Fibroblast of lung (primary cell): ENCODE measurements around the gene DNAJC19. TPM values are rescaled to one million over a fixed set of nuclear protein-coding genes. Genes with fewer than 3 reads are reported as not detected.

Source experiments
- DNase-seq, 2 donors: peaks; one replicate each; pipeline versions ENCODE4 v3.0.0 to v3.0.0-alpha.2; 2010; ENCODE audit warnings: low read depth in 2 of 2
- H2AFZ ChIP-seq: 2 replicates; pipeline ENCODE4 v1.5.1; 2012; ENCODE audit warnings: low read length, control low read depth, inconsistent platforms
- H3K27ac ChIP-seq: 2 replicates; pipeline ENCODE4 v1.5.1; 2011; ENCODE audit warnings: low read length, control low read depth; ENCODE audit not compliant: insufficient read depth
- H3K27me3 ChIP-seq: 2 replicates; pipeline ENCODE4 v1.5.1; 2011; ENCODE audit warnings: mild to moderate bottlenecking, low read length; ENCODE audit not compliant: control insufficient read depth, insufficient read depth
- H3K36me3 ChIP-seq: 2 replicates; pipeline ENCODE4 v1.5.1; 2011; ENCODE audit warnings: low read length; ENCODE audit not compliant: control insufficient read depth, insufficient read depth
- H3K4me1 ChIP-seq: 2 replicates; pipeline ENCODE4 v1.5.1; 2011; ENCODE audit warnings: low read length; ENCODE audit not compliant: control insufficient read depth, insufficient read depth; ENCODE audit errors: extremely low read depth
- H3K4me2 ChIP-seq: 2 replicates; pipeline ENCODE4 v1.5.1; 2011; ENCODE audit warnings: low read length, control low read depth; ENCODE audit not compliant: insufficient read depth; ENCODE audit errors: extremely low read depth
- H3K4me3 ChIP-seq, 4 experiments: fragments of 200-600 bp in 1 of 4; sonication (generic) in 1 of 4; replicated peaks in 1 of 4; 2 replicates each; pipeline ENCODE4 v1.5.1; 2011 to 2016; ENCODE audit warnings: low read length in 4 of 4, low read depth in 3 of 4, mild to moderate bottlenecking in 3 of 4, control low read depth in 2 of 4, inconsistent platforms in 1 of 4, mixed read lengths in 1 of 4; ENCODE audit not compliant: insufficient read depth in 1 of 4; ENCODE audit errors: control extremely low read depth in 1 of 4
- H3K79me2 ChIP-seq: 2 replicates; pipeline ENCODE4 v1.5.1; 2012; ENCODE audit warnings: mild to moderate bottlenecking, low read length, inconsistent platforms; ENCODE audit not compliant: control insufficient read depth, insufficient read depth
- H3K9ac ChIP-seq: 2 replicates; pipeline ENCODE4 v1.5.1; 2011; ENCODE audit warnings: mild to moderate bottlenecking, low read length, control low read depth; ENCODE audit not compliant: insufficient read depth
- H3K9me3 ChIP-seq: 2 replicates; pipeline ENCODE4 v1.5.1; 2012; ENCODE audit warnings: low read depth, low read length; ENCODE audit not compliant: control insufficient read depth, insufficient read depth
- H4K20me1 ChIP-seq: 2 replicates; pipeline ENCODE4 v1.5.1; 2011; ENCODE audit warnings: low read length; ENCODE audit not compliant: control insufficient read depth, insufficient read depth; ENCODE audit errors: extremely low read depth
- CTCF ChIP-seq, 2 donors: IDR thresholded peaks in 1 of 2; conservative IDR thresholded peaks in 1 of 2; 1 replicate in 1 of 2; 2 replicates in 1 of 2; pipeline ENCODE4 v1.5.1; 2011 to 2012; ENCODE audit warnings: low read length in 2 of 2, control low read depth in 1 of 2, inconsistent platforms in 1 of 2, low read depth in 1 of 2, mild to moderate bottlenecking in 1 of 2
- EZH2 ChIP-seq: IDR thresholded peaks from 2 replicates; pipeline ENCODE4 v1.5.1; 2012; ENCODE audit warnings: low read length, control low read depth, mild to moderate bottlenecking; ENCODE audit errors: missing control alignments
- polyA plus RNA-seq, 2 donors: library from polyadenylated mRNA; depleted of rRNA in 1 of 2; stranded (reverse) in 1 of 2; unstranded in 1 of 2; fragments of >200 nt; gene quantifications; 2 replicates each; pipeline ENCODE4 v1.2.1, GENCODE V29; 2011 to 2012; ENCODE audit warnings: missing spikeins in 1 of 2
- total RNA-seq: library from RNA; depleted of rRNA; stranded (reverse); fragments of >200 nt; gene quantifications from 2 replicates; pipeline ENCODE4 v1.2.1, GENCODE V29; 2014

DNAJC19 gene
- total and polyA plus RNA-seq, 2 donors (not counting 1 experiment from before 2014, with no cell fraction given): 33.7 to 37.6 TPM

- no peak for DNase-seq
- Histone ChIP-seq H3K4me1 (no peaks in the 10 kb centered on the region), H4K20me1 (no peaks in the 10 kb centered on the region), H2AFZ (no peak overlapping the region), H3K9ac (no peak overlapping the region), H3K9me3 (no peaks in the 10 kb centered on the region), H3K27ac (no peak overlapping the region), H3K4me3 (no peak overlapping the region), H3K27me3 (no peaks in the 10 kb centered on the region), H3K79me2 (no peaks in the 10 kb centered on the region), H3K36me3 (peaks cover 6% of the 10 kb centered on the region), H3K4me2 (no peak overlapping the region)
- TF ChIP-seq CTCF (conservative IDR thresholded peaks at IDR 0.05 in 1 of 2, IDR thresholded peaks at IDR 0.05 in 1 of 2; ENCODE audit: low read depth in 1 of 2, low read length in 2 of 2) (no peak), EZH2 (no peak)
These were observed 9.6 kb downstream of the DNAJC19 start for GRCh38 chr3:180979961-180980360.

- Histone ChIP-seq H3K4me2 (no peak overlapping the region), H3K4me3 (no peak overlapping the region)
These were observed 12.0 kb downstream of the DNAJC19 start for GRCh38 chr3:180977498-180977897.

GRCh38 chr3:180974286-180974685, 15.2 kb downstream of the DNAJC19 start:
- Histone ChIP-seq H3K79me2 (no peaks in the 10 kb centered on the region), H3K9me3 (no peaks in the 10 kb centered on the region), H3K36me3 (peaks cover 9% of the 10 kb centered on the region), H3K27ac (no peak overlapping the region), H3K4me2 (no peak overlapping the region), H2AFZ (no peak overlapping the region), H3K4me3 (no peak overlapping the region), H3K27me3 (no peaks in the 10 kb centered on the region), H4K20me1 (no peaks in the 10 kb centered on the region), H3K4me1 (no peaks in the 10 kb centered on the region), H3K9ac (no peak overlapping the region)
- TF ChIP-seq CTCF (conservative IDR thresholded peaks at IDR 0.05 in 1 of 2, IDR thresholded peaks at IDR 0.05 in 1 of 2; ENCODE audit: low read depth in 1 of 2, low read length in 2 of 2) (no peak), EZH2 (no peak)
- no peak for DNase-seq

More at GRCh38 chr3:180977498-180977897, 12.0 kb downstream of the DNAJC19 start:
- Histone ChIP-seq H2AFZ (no peak overlapping the region), H3K27me3 (no peaks in the 10 kb centered on the region), H3K36me3 (peaks cover 6% of the 10 kb centered on the region), H3K27ac (no peak overlapping the region), H4K20me1 (no peaks in the 10 kb centered on the region), H3K4me1 (no peaks in the 10 kb centered on the region), H3K9ac (no peak overlapping the region), H3K79me2 (no peaks in the 10 kb centered on the region), H3K9me3 (no peaks in the 10 kb centered on the region)
- no peak for DNase-seq
- TF ChIP-seq EZH2 (no peak), CTCF (conservative IDR thresholded peaks at IDR 0.05 in 1 of 2, IDR thresholded peaks at IDR 0.05 in 1 of 2; ENCODE audit: low read depth in 1 of 2, low read length in 2 of 2) (no peak)
